ENCODE results near the gene EDN3.

EDN3 gene

GRCh38 chr20:59360934-59361333 is 60.5 kb downstream of the EDN3 start:
- no peak for DNase-seq (ENCODE audit: extremely low read depth in 1 of 2, low read depth in 1 of 2)

- DNase-seq (ENCODE audit: extremely low read depth in 1 of 2, low read depth in 1 of 2), result no peak
These were observed 61.0 kb downstream of the EDN3 start for GRCh38 chr20:59361411-59361810.

- DNase-seq (ENCODE audit: extremely low read depth in 1 of 2, low read depth in 1 of 2), result no peak
These were observed 62.7 kb downstream of the EDN3 start for GRCh38 chr20:59363101-59363500.

GRCh38 chr20:59364611-59365010 is 64.2 kb downstream of the EDN3 start:
- no peak for DNase-seq (ENCODE audit: extremely low read depth in 1 of 2, low read depth in 1 of 2)

- no peak for DNase-seq (ENCODE audit: extremely low read depth in 1 of 2, low read depth in 1 of 2)
These were observed 65.3 kb downstream of the EDN3 start for GRCh38 chr20:59365611-59366285.

- no peak for DNase-seq (ENCODE audit: extremely low read depth in 1 of 2, low read depth in 1 of 2)
These were observed 71.0 kb downstream of the EDN3 start for GRCh38 chr20:59371431-59371830.

- DNase-seq (ENCODE audit: extremely low read depth in 1 of 2, low read depth in 1 of 2), result no peak
These were observed 73.8 kb downstream of the EDN3 start for GRCh38 chr20:59374261-59374660.

GRCh38 chr20:59375541-59375940 is 75.1 kb downstream of the EDN3 start:
- no peak for DNase-seq (ENCODE audit: extremely low read depth in 1 of 2, low read depth in 1 of 2)

Data from stimulated activated CD8-positive, alpha-beta memory T cell treated with anti-CD3 and anti-CD28 coated beads, Interleukin-7, amount 100 ng/mL, for 48 hours (primary cell).